DND-41 (cell line): ENCODE measurements around the gene LRRC27.
A peak's percentile ranks its signal among the peaks of the same experiment; 100 is the strongest.

Experiments used
- ATAC-seq: fragments of 200-7000 bp; cut with Tn5 transposase; 3 replicates; pipeline ENCODE4 v1.9.1; 2021; ENCODE audit warnings: low read depth; ENCODE audit not compliant: insufficient read depth
- DNase-seq: peaks from one replicate; pipeline ENCODE4 v3.0.0-alpha.2; 2020
- H2AFZ ChIP-seq: 2 replicates; pipeline ENCODE4 v1.6.0; 2012; ENCODE audit warnings: low read depth, low read length
- H3K27ac ChIP-seq: 2 replicates; pipeline ENCODE4 v1.5.1; 2012; ENCODE audit warnings: low read length, inconsistent platforms
- H3K27me3 ChIP-seq: fragments of 200-600 bp; sonication (generic); 2 replicates; pipeline ENCODE4 v1.6.0; 2012; ENCODE audit warnings: low read length, mild to moderate bottlenecking, inconsistent platforms; ENCODE audit not compliant: insufficient read depth, poor library complexity
- H3K36me3 ChIP-seq: 2 replicates; pipeline ENCODE4 v1.5.1; 2012; ENCODE audit warnings: low read length, inconsistent platforms; ENCODE audit not compliant: insufficient read depth
- H3K4me1 ChIP-seq: 2 replicates; pipeline ENCODE4 v1.5.1; 2012; ENCODE audit warnings: mild to moderate bottlenecking, low read length; ENCODE audit not compliant: insufficient read depth
- H3K4me2 ChIP-seq: 2 replicates; pipeline ENCODE4 v1.6.0; 2012; ENCODE audit warnings: mild to moderate bottlenecking, moderate library complexity, low read length, inconsistent platforms; ENCODE audit not compliant: insufficient read depth
- H3K4me3 ChIP-seq, 2 experiments: fragments of 200-600 bp in 1 of 2; shearing (Covaris generic) in 1 of 2; 2 replicates each; pipeline ENCODE4 v1.5.1; 2012 to 2016; ENCODE audit warnings: inconsistent platforms in 2 of 2, low read length in 2 of 2, mild to moderate bottlenecking in 2 of 2, low read depth in 1 of 2, moderate library complexity in 1 of 2
- H3K79me2 ChIP-seq: 2 replicates; pipeline ENCODE4 v1.6.0; 2012; ENCODE audit warnings: low read length, inconsistent platforms; ENCODE audit not compliant: insufficient read depth
- H3K9ac ChIP-seq: 2 replicates; pipeline ENCODE4 v1.6.0; 2012; ENCODE audit warnings: low read depth, mild to moderate bottlenecking, inconsistent platforms, low read length, moderate library complexity
- H3K9me3 ChIP-seq: 2 replicates; pipeline ENCODE4 v1.5.1; 2012; ENCODE audit warnings: low read length, moderate library complexity, mild to moderate bottlenecking, inconsistent platforms; ENCODE audit not compliant: insufficient read depth, severe bottlenecking
- H4K20me1 ChIP-seq: 2 replicates; pipeline ENCODE4 v1.6.0; 2012; ENCODE audit warnings: low read length; ENCODE audit not compliant: insufficient read depth
- EZH2 ChIP-seq: IDR thresholded peaks from 3 replicates; pipeline ENCODE4 v1.6.1; 2012; ENCODE audit warnings: borderline replicate concordance, low read depth, mild to moderate bottlenecking, moderate library complexity, low read length, inconsistent platforms; ENCODE audit not compliant: severe bottlenecking
- TF ChIP-seq, protein P1 (sequence below): IDR thresholded peaks from 2 replicates; pipeline ENCODE4 v1.5.1; 2012; ENCODE audit warnings: borderline replicate concordance, low read length, moderate library complexity, mild to moderate bottlenecking; ENCODE audit not compliant: poor library complexity, severe bottlenecking; ENCODE audit errors: extremely low read depth

The LRRC27 gene

DNA sequence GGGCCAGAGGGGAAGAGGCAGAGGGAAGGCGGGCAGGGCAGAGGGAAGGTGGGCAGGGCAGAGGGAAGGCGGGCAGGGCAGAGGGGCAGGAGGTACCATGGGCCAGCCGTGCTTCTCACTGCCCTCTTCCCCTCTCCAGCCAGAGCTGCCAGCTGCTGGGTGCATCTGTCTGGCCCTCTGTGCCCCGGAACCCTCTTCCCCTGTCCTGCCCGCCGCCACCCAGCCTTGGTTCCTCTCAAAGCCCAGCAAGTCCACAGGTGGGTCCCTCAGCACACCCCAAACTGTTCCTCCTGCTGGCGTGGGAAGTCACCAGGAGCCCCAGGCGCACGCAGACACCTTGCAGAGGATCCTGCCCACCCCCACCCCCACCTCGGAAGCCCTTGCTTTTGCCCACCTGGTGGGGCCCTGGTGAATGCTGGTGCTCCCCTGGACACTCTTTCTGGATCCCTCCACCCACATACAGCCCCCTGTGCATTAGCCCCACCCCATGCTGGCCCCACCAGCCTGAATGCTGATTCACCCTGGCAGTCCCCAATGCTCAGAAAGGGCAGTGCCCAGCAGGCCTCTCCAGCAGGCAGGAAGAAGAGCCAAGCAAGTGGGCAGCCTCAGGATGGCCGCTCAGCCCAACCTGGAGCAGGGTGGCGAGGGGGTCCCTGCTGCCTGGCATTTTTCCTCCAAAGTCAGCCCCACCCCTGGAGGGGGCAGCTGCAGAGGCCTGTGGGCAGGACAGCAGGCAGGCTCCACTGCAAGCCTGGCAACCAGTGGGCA lies 63.1 kb downstream of the LRRC27 start:
- Histone ChIP-seq H3K27ac (no peak overlapping the region), H3K4me2 (no peak overlapping the region), H4K20me1 (peaks cover 21% of the 10 kb centered on the region)

GRCh38 chr10:132395704-132396493 lies 63.9 kb downstream of the LRRC27 start:
- Histone ChIP-seq H3K4me2 (peak overlapping the region; percentile 61), H3K9ac (peak overlapping the region; percentile 73), H3K27ac (no peak overlapping the region), H3K4me1 (peaks cover 27% of the 10 kb centered on the region), H4K20me1 (peaks cover 29% of the 10 kb centered on the region), H3K79me2 (peaks cover 8% of the 10 kb centered on the region; the same call in 1 of the 2 replicates), H3K4me3 (peak overlapping the region in 1 of 2 experiments; percentile 76; a peak in 3 of 4 replicates), H3K27me3 (no peaks in the 10 kb centered on the region), H3K9me3 (no peaks in the 10 kb centered on the region), H3K36me3 (no peaks in the 10 kb centered on the region), H2AFZ (peak overlapping the region; percentile 51; the same call in 1 of the 2 replicates)
- no peak for ATAC-seq
- DNase-seq, result no peak
- TF ChIP-seq, protein P1, sequence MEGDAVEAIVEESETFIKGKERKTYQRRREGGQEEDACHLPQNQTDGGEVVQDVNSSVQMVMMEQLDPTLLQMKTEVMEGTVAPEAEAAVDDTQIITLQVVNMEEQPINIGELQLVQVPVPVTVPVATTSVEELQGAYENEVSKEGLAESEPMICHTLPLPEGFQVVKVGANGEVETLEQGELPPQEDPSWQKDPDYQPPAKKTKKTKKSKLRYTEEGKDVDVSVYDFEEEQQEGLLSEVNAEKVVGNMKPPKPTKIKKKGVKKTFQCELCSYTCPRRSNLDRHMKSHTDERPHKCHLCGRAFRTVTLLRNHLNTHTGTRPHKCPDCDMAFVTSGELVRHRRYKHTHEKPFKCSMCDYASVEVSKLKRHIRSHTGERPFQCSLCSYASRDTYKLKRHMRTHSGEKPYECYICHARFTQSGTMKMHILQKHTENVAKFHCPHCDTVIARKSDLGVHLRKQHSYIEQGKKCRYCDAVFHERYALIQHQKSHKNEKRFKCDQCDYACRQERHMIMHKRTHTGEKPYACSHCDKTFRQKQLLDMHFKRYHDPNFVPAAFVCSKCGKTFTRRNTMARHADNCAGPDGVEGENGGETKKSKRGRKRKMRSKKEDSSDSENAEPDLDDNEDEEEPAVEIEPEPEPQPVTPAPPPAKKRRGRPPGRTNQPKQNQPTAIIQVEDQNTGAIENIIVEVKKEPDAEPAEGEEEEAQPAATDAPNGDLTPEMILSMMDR, result no peak
- TF ChIP-seq EZH2, result no peak

More for the DNA sequence above, 63.1 kb downstream of the LRRC27 start:
- no peak overlapping the region for H2AFZ ChIP-seq
- no peak overlapping the region for H3K4me3 ChIP-seq
- H3K9me3 ChIP-seq, result no peaks in the 10 kb centered on the region
- no peak overlapping the region; the same call in 1 of the 2 replicates for H3K9ac ChIP-seq
- TF ChIP-seq, protein P1, result no peak
- TF ChIP-seq EZH2, result no peak
- H3K4me1 ChIP-seq, result peaks cover 27% of the 10 kb centered on the region
- no peak for DNase-seq
- no peaks in the 10 kb centered on the region for H3K36me3 ChIP-seq
- ATAC-seq, result no peak
- peaks cover 8% of the 10 kb centered on the region; the same call in 1 of the 2 replicates for H3K79me2 ChIP-seq
- H3K27me3 ChIP-seq, result no peaks in the 10 kb centered on the region

GRCh38 chr10:132396494-132397035 lies 64.6 kb downstream of the LRRC27 start:
- no peaks in the 10 kb centered on the region for H3K36me3 ChIP-seq
- H3K4me1 ChIP-seq, result peaks cover 27% of the 10 kb centered on the region
- no peaks in the 10 kb centered on the region for H3K9me3 ChIP-seq
- peak overlapping the region; percentile 61 for H3K4me2 ChIP-seq
- H3K79me2 ChIP-seq, result peaks cover 8% of the 10 kb centered on the region; the same call in 1 of the 2 replicates
- peak overlapping the region; percentile 51; the same call in 1 of the 2 replicates for H2AFZ ChIP-seq
- no peak overlapping the region for H3K27ac ChIP-seq
- H4K20me1 ChIP-seq, result peaks cover 30% of the 10 kb centered on the region
- TF ChIP-seq, protein P1, result peak; percentile 59
- no peak for TF ChIP-seq EZH2
- H3K4me3 ChIP-seq, result peak overlapping the region in 1 of 2 experiments; percentile 76; a peak in 3 of 4 replicates
- ATAC-seq (peak; percentile 82), DNase-seq (peak; percentile 64)
- no peaks in the 10 kb centered on the region for H3K27me3 ChIP-seq
- H3K9ac ChIP-seq, result peak overlapping the region; percentile 73
